Epithelial cell of esophagus (primary cell): ENCODE measurements around the gene C2orf92.

Experiments
- DNase-seq: peaks from one replicate; pipeline ENCODE4 v3.0.0; 2010; ENCODE audit warnings: low read depth
- H3K4me3 ChIP-seq: 2 replicates; pipeline ENCODE4 v1.5.1; 2011; ENCODE audit warnings: mild to moderate bottlenecking, low read length, control low read depth
- TF ChIP-seq, protein P1 (sequence below): IDR thresholded peaks from 2 replicates; pipeline ENCODE4 v1.5.1; 2011; ENCODE audit warnings: low read depth, mild to moderate bottlenecking, low read length, control low read depth, inconsistent platforms; ENCODE audit not compliant: insufficient read depth; ENCODE audit errors: missing control alignments

C2orf92 gene

DNA sequence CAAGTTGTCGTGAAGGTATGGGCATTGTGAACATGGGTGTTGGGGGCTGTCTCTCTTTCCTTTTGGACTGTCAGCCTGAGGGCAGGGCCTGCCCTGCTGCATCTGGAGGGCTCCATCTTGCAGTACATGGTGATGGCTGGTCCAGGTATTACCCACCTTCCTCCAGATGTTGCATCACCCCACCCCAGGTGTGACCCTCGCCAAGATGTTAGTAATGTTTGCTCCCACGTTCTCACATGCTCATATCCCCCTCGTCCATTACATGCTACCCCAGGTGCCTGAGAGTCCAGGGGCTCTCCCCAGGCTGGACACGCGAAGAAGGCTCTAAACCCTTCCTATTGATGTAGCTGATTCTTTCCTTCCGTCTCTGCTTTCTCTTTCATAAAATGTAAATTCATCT is 57.8 kb downstream of the C2orf92 start:
- DNase-seq, result no peak
- TF ChIP-seq, protein P1, sequence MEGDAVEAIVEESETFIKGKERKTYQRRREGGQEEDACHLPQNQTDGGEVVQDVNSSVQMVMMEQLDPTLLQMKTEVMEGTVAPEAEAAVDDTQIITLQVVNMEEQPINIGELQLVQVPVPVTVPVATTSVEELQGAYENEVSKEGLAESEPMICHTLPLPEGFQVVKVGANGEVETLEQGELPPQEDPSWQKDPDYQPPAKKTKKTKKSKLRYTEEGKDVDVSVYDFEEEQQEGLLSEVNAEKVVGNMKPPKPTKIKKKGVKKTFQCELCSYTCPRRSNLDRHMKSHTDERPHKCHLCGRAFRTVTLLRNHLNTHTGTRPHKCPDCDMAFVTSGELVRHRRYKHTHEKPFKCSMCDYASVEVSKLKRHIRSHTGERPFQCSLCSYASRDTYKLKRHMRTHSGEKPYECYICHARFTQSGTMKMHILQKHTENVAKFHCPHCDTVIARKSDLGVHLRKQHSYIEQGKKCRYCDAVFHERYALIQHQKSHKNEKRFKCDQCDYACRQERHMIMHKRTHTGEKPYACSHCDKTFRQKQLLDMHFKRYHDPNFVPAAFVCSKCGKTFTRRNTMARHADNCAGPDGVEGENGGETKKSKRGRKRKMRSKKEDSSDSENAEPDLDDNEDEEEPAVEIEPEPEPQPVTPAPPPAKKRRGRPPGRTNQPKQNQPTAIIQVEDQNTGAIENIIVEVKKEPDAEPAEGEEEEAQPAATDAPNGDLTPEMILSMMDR, result no peak
- H3K4me3 ChIP-seq, result no peak overlapping the region

DNA sequence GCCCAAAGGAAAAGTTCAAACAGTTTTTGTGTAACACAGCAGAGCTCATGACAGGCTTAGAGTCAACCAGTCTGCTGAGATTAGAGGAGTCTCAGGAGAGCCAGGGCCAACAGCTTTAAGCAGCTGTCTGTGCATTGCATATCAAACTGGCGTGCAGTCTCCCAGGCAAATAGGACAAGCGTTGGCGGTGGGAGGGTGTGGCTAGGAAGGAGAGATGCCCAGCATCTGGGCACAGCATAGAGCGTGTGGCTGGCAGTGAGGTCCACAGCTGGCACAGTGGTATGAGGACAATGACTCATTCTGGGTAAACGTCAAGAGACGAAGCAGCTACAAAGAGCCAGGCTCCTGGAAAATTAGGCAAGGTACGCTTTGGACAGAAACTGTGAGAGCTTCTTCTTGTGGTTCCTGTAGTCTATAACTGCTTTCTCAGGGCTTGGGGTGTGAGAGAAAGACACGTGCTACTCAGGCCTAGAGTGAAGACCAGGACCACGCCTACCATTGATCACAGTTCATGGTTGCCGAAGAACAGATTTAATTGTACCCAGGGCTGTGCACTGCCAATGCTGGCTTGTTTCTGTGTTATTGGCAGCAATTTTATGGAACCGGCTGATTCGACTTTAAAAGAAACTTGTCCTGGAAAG is 58.7 kb downstream of the C2orf92 start:
- peak; percentile 59 for DNase-seq
- TF ChIP-seq, protein P1, result no peak
- H3K4me3 ChIP-seq, result no peak overlapping the region

DNA sequence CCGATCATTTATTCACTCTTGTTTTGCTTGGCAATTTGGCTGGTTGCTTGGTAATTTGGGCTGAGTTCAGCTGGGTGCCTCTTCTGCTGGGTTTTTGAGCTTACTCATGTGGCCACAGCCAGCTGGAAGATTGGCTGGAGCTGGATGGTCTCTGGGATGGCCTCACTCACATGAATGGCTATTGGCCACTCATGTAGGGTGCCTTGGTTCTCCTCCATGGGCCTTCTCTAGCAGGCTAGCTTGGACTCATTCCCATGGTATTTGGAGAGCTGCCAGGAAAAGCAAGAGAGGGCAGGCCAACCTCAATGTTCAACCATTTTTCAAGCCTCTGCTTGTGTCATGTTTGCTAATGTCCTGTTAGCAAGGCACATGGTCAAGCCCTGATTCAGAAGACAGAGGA is 60.7 kb downstream of the C2orf92 start:
- H3K4me3 ChIP-seq, result no peak overlapping the region
- TF ChIP-seq, protein P1, result no peak
- DNase-seq, result peak; percentile 94

DNA sequence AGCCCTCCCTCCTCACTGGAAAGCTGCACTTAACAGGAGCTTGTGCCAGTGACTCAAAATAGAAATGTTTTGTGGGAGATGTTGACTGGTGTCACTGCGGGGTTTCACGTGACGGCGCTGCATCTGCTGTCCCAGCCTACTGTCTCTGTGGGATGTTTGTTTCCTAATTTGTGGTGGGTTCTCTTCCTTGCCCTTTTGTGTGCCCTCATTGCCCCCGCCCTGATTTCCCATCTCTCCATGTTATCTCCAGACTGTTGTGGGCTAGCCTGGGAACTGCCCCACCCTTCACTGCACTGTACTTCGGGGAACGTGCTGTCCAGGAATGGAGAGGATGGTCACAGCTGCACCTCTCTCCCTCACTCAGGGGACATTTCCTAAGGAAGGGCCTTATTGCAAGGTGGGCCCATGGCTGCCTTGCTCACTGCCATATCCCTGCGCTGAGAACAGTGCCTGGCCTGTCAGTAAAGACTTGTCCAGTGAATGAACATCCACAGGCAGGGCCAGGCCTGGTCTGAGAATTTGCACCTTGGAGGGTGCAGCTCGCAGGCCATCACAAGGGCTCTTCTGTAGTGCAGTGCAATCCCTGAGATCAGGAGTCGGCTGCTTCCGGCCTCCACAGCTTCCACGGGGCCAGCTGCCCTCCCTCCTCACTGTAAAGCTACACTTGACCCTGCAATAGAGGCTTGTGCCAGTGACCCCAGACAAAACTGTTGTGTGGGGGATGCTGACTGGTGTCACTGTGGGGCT is 61.9 kb downstream of the C2orf92 start:
- H3K4me3 ChIP-seq, result no peak overlapping the region
- TF ChIP-seq, protein P1, result no peak
- no peak for DNase-seq

DNA sequence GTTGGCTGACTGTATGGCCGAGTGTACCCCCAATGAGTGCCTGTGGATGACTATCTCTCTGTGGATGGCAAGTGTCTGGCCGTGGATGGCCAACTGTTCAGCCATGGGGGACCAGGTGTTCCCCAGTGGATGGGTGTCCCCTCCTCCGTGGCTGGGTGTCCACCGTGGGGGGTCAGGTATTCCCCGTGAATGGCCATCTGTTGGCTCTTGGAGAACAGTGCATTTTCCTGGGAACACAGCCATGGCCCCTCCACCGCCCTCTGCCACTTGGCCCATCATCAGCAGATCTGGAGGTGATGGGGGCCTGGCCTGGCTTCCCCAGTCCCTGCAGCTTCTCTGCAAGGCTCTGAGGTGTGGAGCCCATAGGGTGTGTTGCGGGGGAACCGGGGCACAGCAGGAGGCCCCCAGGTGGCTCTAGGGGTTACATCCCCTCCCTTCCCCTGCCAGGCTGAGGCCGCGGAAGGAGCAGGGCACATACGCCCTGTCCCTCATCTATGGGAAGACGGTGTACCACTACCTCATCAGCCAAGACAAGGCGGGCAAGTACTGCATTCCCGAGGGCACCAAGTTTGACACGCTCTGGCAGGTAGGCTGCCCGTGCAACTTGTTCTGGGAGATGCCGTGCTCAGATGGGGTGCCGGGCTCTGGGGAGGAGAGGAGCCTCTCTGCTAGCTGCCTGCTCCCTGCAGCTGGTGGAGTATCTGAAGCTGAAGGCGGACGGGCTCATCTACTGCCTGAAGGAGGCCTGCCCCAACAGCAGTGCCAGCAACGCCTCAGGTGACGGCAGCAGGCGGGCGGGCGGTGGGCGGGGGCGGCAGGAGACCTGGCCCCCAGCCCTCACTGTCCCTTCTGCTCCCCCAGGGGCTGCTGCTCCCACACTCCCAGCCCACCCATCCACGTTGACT is 63.2 kb downstream of the C2orf92 start:
- TF ChIP-seq, protein P1, result no peak
- peak; percentile 46 for DNase-seq
- H3K4me3 ChIP-seq, result no peak overlapping the region

DNA sequence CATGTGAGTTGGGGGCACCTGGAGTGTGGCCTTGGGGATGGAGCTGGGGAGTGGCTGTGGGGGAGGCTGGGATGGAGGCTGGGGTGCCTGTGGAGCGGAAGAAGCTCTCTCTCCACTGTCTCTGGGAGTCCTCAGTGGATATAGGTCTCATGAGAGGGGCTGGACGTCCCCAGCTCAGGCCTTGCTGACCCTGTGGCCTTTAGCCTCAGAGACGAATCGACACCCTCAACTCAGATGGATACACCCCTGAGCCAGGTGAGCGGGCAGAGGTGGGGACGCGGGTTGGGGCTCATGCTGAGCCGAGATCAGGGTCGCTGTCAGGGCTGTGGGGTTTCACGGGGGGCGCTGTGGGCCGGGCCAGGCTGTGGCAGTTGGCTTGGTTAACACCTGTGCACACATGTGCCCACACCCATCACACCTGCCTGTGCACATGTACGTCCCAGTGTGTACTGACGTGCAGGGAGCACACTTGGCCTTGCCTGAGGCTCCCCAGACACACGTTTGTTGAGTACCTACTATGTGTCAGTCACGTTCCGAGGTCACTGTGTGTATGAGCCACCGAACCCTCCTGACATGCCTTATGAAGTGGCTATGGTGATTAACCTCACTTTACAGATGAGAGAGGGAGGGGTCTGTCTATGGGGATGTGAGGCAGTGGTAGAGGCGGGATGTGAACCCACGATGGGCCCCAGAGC is 64.0 kb downstream of the C2orf92 start:
- H3K4me3 ChIP-seq, result no peak overlapping the region
- no peak for DNase-seq
- TF ChIP-seq, protein P1, result no peak
